ENCODE data around the gene NRL. TPM values are rescaled to one million over a fixed set of nuclear protein-coding genes. Genes with fewer than 3 reads are reported as not detected.

Gene NRL
- total RNA-seq, 1 experiment from 2014 or later, result 0.66 TPM

GRCh38 chr14:24071144-24071697 lies 43.5 kb downstream of the NRL start, which contains the start of gene CPNE6:
CPNE6 (plus strand) TSS chr14:24071562; CDS start chr14:24072937, 1,375 bp downstream.
- intact Hi-C loops (cut with micrococcal nuclease), result no loop called here
- ATAC-seq, result no peak
- H3K9me2 ChIP-seq (ENCODE audit: insufficient read depth), result no peaks in the 10 kb centered on the region
- ChIA-PET CTCF (interaction anchor here (1.1 kb wide), 1 partner anchor 13 kb away, joined by 3 read pairs; no protein-coding TSS in a partner anchor), RAD21 (ENCODE audit: low non-redundant PET in 1 of 2, low total read pairs in 2 of 2, uncharacterized antibody in 2 of 2, unreplicated experiment in 2 of 2) (no interaction called here), POLR2A (no interaction called here)
- H4K20me1 ChIP-seq (ENCODE audit: insufficient read depth), result no peaks in the 10 kb centered on the region
- H3K27me3 ChIP-seq (ENCODE audit: insufficient read depth, low read length), result peaks cover 7% of the 10 kb centered on the region; the same call in 1 of the 2 replicates
- DNase-seq (ENCODE audit: low read depth, low spot score), result no peak
- H3K27ac ChIP-seq (ENCODE audit: low read depth, low read length), result no peak within 1 kb of the TSS
- H2AFZ ChIP-seq (ENCODE audit: low read depth, low read length, poor library complexity, severe bottlenecking), result no peak within 1 kb of the TSS
- TF ChIP-seq FOSL1 (IDR thresholded peaks at IDR 0.05; ENCODE audit: low read depth) (no peak), REST (IDR thresholded peaks at IDR 0.05; ENCODE audit: low read depth) (no peak), CTCF (IDR thresholded peaks at IDR 0.05 in 2 of 3, conservative IDR thresholded peaks at IDR 0.05 in 1 of 3; ENCODE audit: borderline replicate concordance in 1 of 3, insufficient read depth in 1 of 3, low read depth in 2 of 3, low read length in 2 of 3) (no peak), ZFX (IDR thresholded peaks at IDR 0.05) (no peak), POLR2AphosphoS5 (IDR thresholded peaks at IDR 0.05; ENCODE audit: low read depth, low read length) (no peak), SP1 (IDR thresholded peaks at IDR 0.05; ENCODE audit: low read depth) (no peak)
- peaks cover 0 to 2% of the 10 kb centered on the region in 2 experiments; a peak in 1 of 4 replicates for H3K4me1 ChIP-seq (ENCODE audit: control insufficient read depth in 1 of 2, insufficient read depth in 2 of 2, low read length in 2 of 2)
- H3K79me2 ChIP-seq (ENCODE audit: insufficient read depth, low read length), result no peaks in the 10 kb centered on the region
- no peak within 1 kb of the TSS for H3K9ac ChIP-seq (ENCODE audit: low read length)
- H3K4me2 ChIP-seq (ENCODE audit: low read length), result no peak within 1 kb of the TSS
- BruUV-seq (replicated peaks), result no TSS peak
- no peaks in the 10 kb centered on the region for H3K36me3 ChIP-seq (ENCODE audit: control insufficient read depth in 1 of 2, insufficient read depth in 2 of 2, low read length in 2 of 2)
- no peak within 1 kb of the TSS for H3K4me3 ChIP-seq (replicated peaks in 1 of 2; ENCODE audit: low read depth in 1 of 2, low read length in 2 of 2)
- H3K9me3 ChIP-seq (ENCODE audit: control insufficient read depth in 1 of 2, insufficient read depth in 1 of 2, low read depth in 1 of 2, low read length in 2 of 2), result no peaks in the 10 kb centered on the region

Measured in HCT116 (cell line).